GM23248 (cell line): Measurements from ENCODE around the gene USF3. TPM values are rescaled to one million over a fixed set of nuclear protein-coding genes. Genes with fewer than 3 reads are reported as not detected.

Source experiments
- DNase-seq: peaks from one replicate; pipeline ENCODE4 v3.0.0-alpha.2; 2015
- H2AFZ ChIP-seq: fragments of 200-600 bp; sonication (generic); 2 replicates; pipeline ENCODE4 v1.6.1; 2016; ENCODE audit warnings: antibody characterized with exemption
- H3F3A ChIP-seq: fragments of 200-600 bp; sonication (generic); 2 replicates; pipeline ENCODE4 v1.6.1; 2016; ENCODE audit warnings: mild to moderate bottlenecking, antibody characterized with exemption, mixed run types; ENCODE audit not compliant: insufficient read depth
- H3K27ac ChIP-seq: fragments of 200-600 bp; sonication (generic); 2 replicates; pipeline ENCODE4 v1.5.1; 2016; ENCODE audit warnings: mild to moderate bottlenecking
- H3K27me3 ChIP-seq: fragments of 200-600 bp; sonication (generic); replicated peaks from 2 replicates; pipeline ENCODE4 v1.6.1; 2016; ENCODE audit warnings: mild to moderate bottlenecking; ENCODE audit not compliant: insufficient read depth
- H3K36me3 ChIP-seq: fragments of 200-600 bp; sonication (generic); 2 replicates; pipeline ENCODE4 v1.6.1; 2016; ENCODE audit warnings: low read depth, mild to moderate bottlenecking
- H3K4me1 ChIP-seq: fragments of 200-600 bp; sonication (generic); 2 replicates; pipeline ENCODE4 v1.6.1; 2016; ENCODE audit warnings: mild to moderate bottlenecking; ENCODE audit not compliant: insufficient read depth
- H3K4me2 ChIP-seq: fragments of 200-600 bp; sonication (generic); one replicate; pipeline ENCODE4 v1.6.1; 2016; ENCODE audit warnings: mild to moderate bottlenecking; ENCODE audit not compliant: unreplicated experiment
- H3K4me3 ChIP-seq: fragments of 200-600 bp; sonication (generic); 2 replicates; pipeline ENCODE4 v1.5.1; 2016; ENCODE audit warnings: mild to moderate bottlenecking
- H3K79me2 ChIP-seq: fragments of 200-600 bp; sonication (generic); 2 replicates; pipeline ENCODE4 v1.6.1; 2016; ENCODE audit warnings: mild to moderate bottlenecking; ENCODE audit not compliant: insufficient read depth
- H3K9ac ChIP-seq: fragments of 200-600 bp; sonication (generic); 2 replicates; pipeline ENCODE4 v1.6.1; 2016; ENCODE audit warnings: mild to moderate bottlenecking
- H3K9me2 ChIP-seq: fragments of 200-600 bp; sonication (generic); 2 replicates; pipeline ENCODE4 v1.6.1; 2016; ENCODE audit warnings: mixed run types, mild to moderate bottlenecking, moderate library complexity; ENCODE audit not compliant: insufficient read depth
- H3K9me3 ChIP-seq: fragments of 200-600 bp; sonication (generic); one replicate; pipeline ENCODE4 v1.6.1; 2017; ENCODE audit warnings: low read depth
- H4K20me1 ChIP-seq: fragments of 200-600 bp; sonication (generic); 2 replicates; pipeline ENCODE4 v1.6.0; 2016; ENCODE audit not compliant: insufficient read depth
- EZH2 ChIP-seq: fragments of 200-600 bp; sonication (generic); IDR thresholded peaks from 2 replicates; pipeline ENCODE4 v1.6.1; 2018; ENCODE audit warnings: antibody characterized with exemption, mild to moderate bottlenecking; ENCODE audit not compliant: insufficient read depth, poor library complexity, severe bottlenecking
- EZH2phosphoT487 ChIP-seq: fragments of 200-600 bp; sonication (generic); IDR thresholded peaks from 2 replicates; pipeline ENCODE4 v1.6.1; 2018; ENCODE audit warnings: antibody characterized with exemption, moderate library complexity, mild to moderate bottlenecking, low read depth; ENCODE audit not compliant: insufficient read depth
- WGBS, 2 experiments: methylation state at CpG; one replicate each; pipeline ENCODE4 v1.1.6; 2015 to 2017; ENCODE audit warnings: low lambda C conversion rate in 2 of 2, low coverage in 1 of 2; ENCODE audit errors: missing lambda C conversion rate in 2 of 2; 5-methylcytosine and 5-hydroxymethylcytosine counted together
- in situ Hi-C: fragments of 300-500 bp; cut with MboI; formaldehyde crosslinking; loops from 2 replicates; pipeline ENCODE4 v1.15.0; 2020
- polyA plus RNA-seq: library from polyadenylated mRNA; unstranded; fragments of >200 nt; fragmentation: Nextera tagmentation; extraction: Ambion mirVana; gene quantifications from 2 replicates; pipeline ENCODE4 v1.2.1, GENCODE V29; 2016
- total RNA-seq: library from RNA; depleted of rRNA; stranded (reverse); fragments of >200 nt; shearing (Covaris generic); gene quantifications from 2 replicates; pipeline ENCODE4 v1.2.3, GENCODE V29; 2014

USF3 gene
- total and polyA plus RNA-seq, 2 experiments from 2014 or later, result 3.5 to 8.1 TPM

DNA sequence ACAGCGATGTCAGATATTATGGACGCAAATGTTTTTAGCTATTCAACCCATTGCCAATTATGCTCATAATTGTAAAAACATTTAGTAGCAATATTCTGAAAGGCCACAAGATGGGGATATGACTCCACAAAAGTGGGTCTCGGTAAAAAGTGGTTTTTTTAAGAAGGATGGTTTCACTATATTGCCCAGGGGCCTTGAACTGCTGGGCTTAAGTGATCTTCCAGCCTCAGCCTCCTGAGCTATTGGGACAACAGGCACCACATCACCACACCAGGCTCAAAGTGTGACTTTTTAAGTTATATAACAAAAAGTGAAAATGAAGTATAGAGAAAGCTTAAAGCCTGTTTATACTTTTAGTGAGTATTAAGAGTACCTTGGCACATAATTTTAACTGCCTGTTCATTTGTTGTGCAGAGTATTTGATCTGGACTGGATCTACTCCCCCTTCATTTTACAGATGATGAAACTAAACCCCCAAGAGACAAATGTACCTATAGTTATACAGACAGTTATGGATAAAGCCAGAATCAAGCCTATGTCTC, 40.2 kb upstream of the USF3 start:
- H3K4me1 ChIP-seq, result peaks cover 46% of the 10 kb centered on the region
- no peaks in the 10 kb centered on the region for H3K27me3 ChIP-seq
- 2 to 3% methylated on average over 3 of the region's 3 CpGs for WGBS, 2 experiments
- H3K9ac ChIP-seq, result peak overlapping the region; percentile 39
- H4K20me1 ChIP-seq, result peaks cover 9% of the 10 kb centered on the region; the same call in 1 of the 2 replicates
- peak overlapping the region; percentile 45 for H3K4me3 ChIP-seq
- no peaks in the 10 kb centered on the region for H3K9me2 ChIP-seq
- in situ Hi-C loops, result no loop called here
- no peak overlapping the region for H2AFZ ChIP-seq
- peak overlapping the region; percentile 40 for H3K4me2 ChIP-seq
- peak overlapping the region; percentile 22 for H3K27ac ChIP-seq
- no peaks in the 10 kb centered on the region for H3K36me3 ChIP-seq
- peaks cover 24% of the 10 kb centered on the region; the same call in 1 of the 2 replicates for H3F3A ChIP-seq
- H3K9me3 ChIP-seq, result no peaks in the 10 kb centered on the region
- H3K79me2 ChIP-seq, result peaks cover 100% of the 10 kb centered on the region
- peak; percentile 79 for DNase-seq
- no peak for TF ChIP-seq EZH2phosphoT487
- TF ChIP-seq EZH2, result no peak

DNA sequence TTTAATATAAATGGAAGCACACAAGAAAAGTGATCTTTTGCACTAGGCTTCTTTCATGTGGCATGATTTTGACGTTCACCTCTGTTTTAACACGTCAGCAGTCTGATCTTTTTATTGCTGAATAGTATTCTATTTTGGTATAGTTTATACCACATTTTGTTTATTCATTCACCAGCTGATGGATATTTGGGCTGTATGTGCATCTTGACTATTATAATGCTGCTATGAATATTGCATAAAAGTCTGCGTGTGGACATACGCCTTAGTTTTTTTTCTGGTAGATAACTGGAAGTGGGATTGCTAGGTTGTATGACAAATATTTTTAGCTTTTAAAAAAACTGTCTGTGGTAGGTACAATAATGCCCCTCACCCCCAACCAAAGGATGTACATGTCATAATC, 35.3 kb upstream of the USF3 start:
- peaks cover 9% of the 10 kb centered on the region for H3K4me1 ChIP-seq
- no peak overlapping the region for H3K4me3 ChIP-seq
- H3K9ac ChIP-seq, result no peak overlapping the region
- in situ Hi-C loops, result no loop called here
- H3K9me3 ChIP-seq, result no peaks in the 10 kb centered on the region
- H3K79me2 ChIP-seq, result peaks cover 100% of the 10 kb centered on the region
- H3K36me3 ChIP-seq, result 0 out of 2 replicates have a peak, but pooled peaks cover 4% of the 10 kb centered on the region
- peaks cover 11% of the 10 kb centered on the region; the same call in 1 of the 2 replicates for H3F3A ChIP-seq
- H4K20me1 ChIP-seq, result no peaks in the 10 kb centered on the region; the same call in 1 of the 2 replicates
- no peak overlapping the region for H2AFZ ChIP-seq
- DNase-seq, result no peak
- no peaks in the 10 kb centered on the region for H3K9me2 ChIP-seq
- WGBS, 2 experiments, result 86 to 89% methylated on average over 4 of the region's 4 CpGs
- H3K27ac ChIP-seq, result no peak overlapping the region
- TF ChIP-seq EZH2, result no peak
- no peak for TF ChIP-seq EZH2phosphoT487
- no peak overlapping the region for H3K4me2 ChIP-seq
- no peaks in the 10 kb centered on the region for H3K27me3 ChIP-seq

DNA sequence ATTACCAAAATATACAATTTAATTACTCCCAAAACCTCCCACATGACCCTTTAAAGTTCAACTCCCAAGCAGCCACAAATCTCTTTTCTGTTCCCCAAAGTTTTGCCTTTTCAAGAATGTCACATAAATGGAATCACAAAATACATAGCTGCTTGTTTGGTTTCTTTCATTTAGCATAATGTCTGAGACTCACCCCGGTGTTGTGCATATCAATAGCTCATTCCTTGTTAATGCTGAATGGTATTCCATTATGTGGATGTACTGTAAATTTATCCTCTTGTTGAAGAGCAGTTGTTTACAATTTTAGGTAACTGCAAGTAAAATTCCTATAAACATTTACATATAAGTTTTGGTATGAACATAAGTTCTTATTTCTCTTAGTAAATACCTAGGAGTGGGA, 34.1 kb upstream of the USF3 start:
- Histone ChIP-seq H3K4me2 (no peak overlapping the region), H3K9ac (no peak overlapping the region), H3K4me1 (no peaks in the 10 kb centered on the region; the same call in 1 of the 2 replicates), H3K4me3 (no peak overlapping the region), H2AFZ (no peak overlapping the region), H4K20me1 (no peaks in the 10 kb centered on the region), H3K9me3 (no peaks in the 10 kb centered on the region), H3K27ac (no peak overlapping the region), H3K9me2 (no peaks in the 10 kb centered on the region), H3F3A (peaks cover 11% of the 10 kb centered on the region; the same call in 1 of the 2 replicates), H3K79me2 (peaks cover 100% of the 10 kb centered on the region), H3K36me3 (0 out of 2 replicates have a peak, but pooled peaks cover 4% of the 10 kb centered on the region), H3K27me3 (no peaks in the 10 kb centered on the region)
- no peak for TF ChIP-seq EZH2phosphoT487
- WGBS, 2 experiments, result 98 to 100% methylated on average over 1 of the region's 1 CpG
- in situ Hi-C loops, result no loop called here
- no peak for DNase-seq

DNA sequence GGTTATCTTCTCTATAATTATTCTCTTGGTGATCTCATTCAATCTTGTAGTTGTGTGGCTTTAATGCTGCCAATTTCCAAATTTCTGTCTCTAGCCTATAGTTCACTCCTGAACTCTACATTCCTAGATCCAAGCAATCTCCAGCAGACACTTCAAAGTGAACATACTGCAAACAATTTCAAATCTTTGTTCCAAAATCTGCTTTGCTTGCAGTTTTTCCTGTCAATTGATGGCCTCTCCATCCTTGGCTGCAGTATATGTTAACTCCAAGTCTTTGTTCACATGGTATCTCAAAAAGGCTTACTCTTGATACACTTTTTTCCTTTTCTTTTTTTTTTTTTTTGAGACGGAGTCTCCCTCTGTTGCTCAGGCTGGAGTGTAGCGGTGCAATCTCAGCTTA, 32.2 kb upstream of the USF3 start:
- in situ Hi-C loops, result no loop called here
- H3K4me3 ChIP-seq, result no peak overlapping the region
- H3F3A ChIP-seq, result 0 out of 2 replicates have a peak, but pooled peaks cover 5% of the 10 kb centered on the region
- no peak overlapping the region for H3K4me2 ChIP-seq
- H4K20me1 ChIP-seq, result no peaks in the 10 kb centered on the region
- no peaks in the 10 kb centered on the region for H3K9me2 ChIP-seq
- whole genome bisulfite sequencing, 2 experiments, result 95 to 100% methylated on average over 2 of the region's 2 CpGs
- no peaks in the 10 kb centered on the region for H3K4me1 ChIP-seq
- H2AFZ ChIP-seq, result no peak overlapping the region
- DNase-seq, result no peak
- H3K9ac ChIP-seq, result no peak overlapping the region
- peaks cover 100% of the 10 kb centered on the region for H3K79me2 ChIP-seq
- no peak for TF ChIP-seq EZH2phosphoT487
- no peak for TF ChIP-seq EZH2
- peaks cover 7% of the 10 kb centered on the region; the same call in 1 of the 2 replicates for H3K36me3 ChIP-seq
- no peaks in the 10 kb centered on the region for H3K27me3 ChIP-seq
- no peaks in the 10 kb centered on the region for H3K9me3 ChIP-seq
- H3K27ac ChIP-seq, result no peak overlapping the region
